ENCODE results near the gene FAM193A.

- TF ChIP-seq, protein P1, sequence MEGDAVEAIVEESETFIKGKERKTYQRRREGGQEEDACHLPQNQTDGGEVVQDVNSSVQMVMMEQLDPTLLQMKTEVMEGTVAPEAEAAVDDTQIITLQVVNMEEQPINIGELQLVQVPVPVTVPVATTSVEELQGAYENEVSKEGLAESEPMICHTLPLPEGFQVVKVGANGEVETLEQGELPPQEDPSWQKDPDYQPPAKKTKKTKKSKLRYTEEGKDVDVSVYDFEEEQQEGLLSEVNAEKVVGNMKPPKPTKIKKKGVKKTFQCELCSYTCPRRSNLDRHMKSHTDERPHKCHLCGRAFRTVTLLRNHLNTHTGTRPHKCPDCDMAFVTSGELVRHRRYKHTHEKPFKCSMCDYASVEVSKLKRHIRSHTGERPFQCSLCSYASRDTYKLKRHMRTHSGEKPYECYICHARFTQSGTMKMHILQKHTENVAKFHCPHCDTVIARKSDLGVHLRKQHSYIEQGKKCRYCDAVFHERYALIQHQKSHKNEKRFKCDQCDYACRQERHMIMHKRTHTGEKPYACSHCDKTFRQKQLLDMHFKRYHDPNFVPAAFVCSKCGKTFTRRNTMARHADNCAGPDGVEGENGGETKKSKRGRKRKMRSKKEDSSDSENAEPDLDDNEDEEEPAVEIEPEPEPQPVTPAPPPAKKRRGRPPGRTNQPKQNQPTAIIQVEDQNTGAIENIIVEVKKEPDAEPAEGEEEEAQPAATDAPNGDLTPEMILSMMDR (IDR thresholded peaks at IDR 0.05; ENCODE audit: low read depth, low read length): no peak
- no peak for TF ChIP-seq EZH2phosphoT487 (IDR thresholded peaks at IDR 0.05; ENCODE audit: low read depth)
These were observed 9.0 kb downstream of the FAM193A start for GRCh38 chr4:2545321-2546013.

All from OCI-LY3 (cell line).